ENCODE results near the gene CAMK2N1.
A peak's percentile ranks its signal among the peaks of the same experiment; 100 is the strongest.

Gene CAMK2N1

GRCh38 chr1:20442920-20443625 is 42.9 kb downstream of the CAMK2N1 start:
- DNase-seq = no peak

- DNase-seq = peak; percentile 41 to 43
These were observed 45.2 kb downstream of the CAMK2N1 start for GRCh38 chr1:20440785-20441200.

GRCh38 chr1:20439282-20439681 is 46.7 kb downstream of the CAMK2N1 start:
- no peak for DNase-seq

GRCh38 chr1:20437640-20438039 is 48.4 kb downstream of the CAMK2N1 start:
- DNase-seq = no peak

- DNase-seq = no peak
These were observed 53.1 kb downstream of the CAMK2N1 start for GRCh38 chr1:20432891-20433290.
